T1000 (cell line): Measurements from ENCODE around the gene HHIP.

ENCODE experiments used
- DNase-seq: peaks from one replicate; lab custom pipeline; 2025; ENCODE audit warnings: mixed read lengths; lab: John Stamatoyannopoulos, UW

The HHIP gene

GRCh38 chr4:144709159-144709558 is 63.2 kb downstream of the HHIP start:
- DNase-seq: peak; percentile 9

DNA sequence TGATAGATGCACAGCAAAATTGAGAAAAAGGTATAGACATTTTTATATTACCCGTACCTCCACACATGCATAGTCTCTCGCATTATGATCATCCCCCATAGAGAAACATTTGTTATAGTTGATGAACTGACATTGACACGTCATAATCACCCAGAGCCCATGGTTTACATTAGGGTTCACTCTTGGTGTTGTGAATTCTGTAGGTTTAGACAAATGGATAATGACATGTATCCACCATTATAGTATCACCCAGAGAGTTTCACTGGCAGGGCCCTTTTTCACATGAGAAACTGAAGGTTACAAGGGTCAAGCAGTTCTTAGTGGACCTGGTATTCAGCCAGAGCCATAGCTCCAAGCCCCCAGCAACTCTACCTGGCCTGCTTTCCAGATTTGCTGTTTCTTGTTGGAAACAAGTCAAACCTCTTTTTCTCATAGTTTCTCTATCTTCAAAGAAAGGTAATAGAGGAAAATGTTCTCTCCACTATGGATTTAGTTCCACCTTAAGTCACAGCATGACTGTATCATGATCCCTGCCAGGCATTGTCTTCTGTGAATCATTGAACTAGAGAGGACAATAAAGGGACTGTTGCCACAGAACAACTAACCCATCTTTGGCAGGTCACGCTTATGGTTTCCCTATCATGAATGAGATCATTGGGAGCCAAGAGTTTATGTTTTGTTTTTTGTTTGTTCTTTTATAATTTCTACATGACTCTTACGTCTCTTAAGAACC is 64.0 kb downstream of the HHIP start:
- peak; percentile 1 for DNase-seq

DNA sequence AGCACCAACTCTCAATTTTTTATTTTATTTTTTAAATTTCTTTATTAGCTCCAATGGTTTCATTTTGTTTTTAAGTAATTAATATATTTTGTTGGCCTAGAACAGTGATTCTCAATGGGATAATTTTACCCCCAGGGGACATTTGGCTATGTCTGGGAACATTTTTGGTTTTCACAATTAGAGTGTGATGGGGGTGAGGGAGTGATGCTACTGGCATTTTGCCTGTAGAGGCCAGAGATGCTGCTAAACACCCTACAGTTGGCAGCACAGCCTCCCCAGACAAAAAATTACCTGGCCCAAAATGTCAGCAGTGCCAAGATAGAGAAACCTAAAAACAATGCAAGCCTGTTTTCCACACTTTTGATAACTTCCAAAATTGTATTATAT is 64.6 kb downstream of the HHIP start:
- DNase-seq: no peak

GRCh38 chr4:144711700-144712456 is 65.9 kb downstream of the HHIP start:
- no peak for DNase-seq

DNA sequence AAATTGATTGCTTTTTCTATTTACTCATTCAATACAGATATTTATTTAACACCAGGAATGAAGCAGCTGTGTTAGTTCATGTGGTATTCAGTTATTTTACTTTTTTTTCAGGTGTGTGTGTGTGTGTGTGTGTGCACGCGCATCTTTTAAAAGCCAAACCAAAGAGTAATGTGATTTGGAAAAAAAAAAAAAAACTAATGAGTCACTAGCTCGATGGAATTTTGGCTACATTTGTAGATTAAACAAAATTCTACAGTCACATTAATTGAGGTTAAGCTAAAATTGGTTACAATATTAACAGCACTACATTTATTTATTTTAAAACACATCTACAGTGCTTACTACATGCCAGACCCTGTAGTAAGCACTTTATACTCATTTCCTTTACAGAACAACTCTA is 66.8 kb downstream of the HHIP start:
- DNase-seq: no peak

DNA sequence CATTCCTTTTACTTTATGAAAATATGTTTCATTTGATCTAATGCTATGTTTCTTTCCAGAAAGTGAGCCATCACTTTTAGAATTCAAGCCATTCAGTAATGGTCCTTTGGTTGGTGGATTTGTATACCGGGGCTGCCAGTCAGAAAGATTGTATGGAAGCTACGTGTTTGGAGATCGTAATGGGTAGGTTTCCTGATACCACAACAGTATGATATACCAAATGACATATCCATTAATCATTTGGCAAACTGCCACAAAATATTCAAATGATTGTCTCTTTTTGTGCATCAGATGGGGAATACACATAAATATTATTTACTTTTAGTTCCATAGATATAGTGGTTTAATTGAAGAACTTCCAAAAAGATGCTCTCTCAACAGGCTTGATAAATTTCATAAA is 68.2 kb downstream of the HHIP start:
- no peak for DNase-seq

- DNase-seq: no peak
Observed at GRCh38 chr4:144715230-144715629, 69.3 kb downstream of the HHIP start.

GRCh38 chr4:144716778-144717177 is 70.8 kb downstream of the HHIP start:
- DNase-seq: no peak

DNA sequence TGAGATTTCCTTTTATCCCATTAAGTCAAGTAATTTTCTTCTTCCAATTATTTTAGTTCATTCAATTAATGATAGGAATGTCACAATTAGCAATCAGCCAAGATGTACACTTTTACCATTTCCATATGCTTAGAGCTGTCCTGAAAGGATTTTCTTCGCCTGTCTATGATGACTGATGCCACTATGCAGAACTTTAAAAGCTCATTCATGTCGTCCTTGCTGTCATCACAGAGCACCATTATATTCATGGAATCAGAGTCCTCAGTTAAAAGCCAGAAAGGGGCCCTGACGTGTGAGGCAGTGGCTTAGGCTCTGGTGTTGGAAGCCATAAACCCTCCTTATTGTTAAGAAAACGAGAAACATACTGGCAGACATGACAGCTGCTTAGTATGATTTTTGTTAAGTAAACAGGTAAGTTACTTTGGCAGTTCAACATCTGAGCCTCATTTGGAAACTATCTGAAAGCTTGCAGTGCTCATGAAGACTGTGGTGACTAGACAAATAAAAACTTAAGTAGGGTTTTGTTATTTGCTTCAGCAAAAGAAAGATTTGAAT is 73.1 kb downstream of the HHIP start:
- DNase-seq: no peak

DNA sequence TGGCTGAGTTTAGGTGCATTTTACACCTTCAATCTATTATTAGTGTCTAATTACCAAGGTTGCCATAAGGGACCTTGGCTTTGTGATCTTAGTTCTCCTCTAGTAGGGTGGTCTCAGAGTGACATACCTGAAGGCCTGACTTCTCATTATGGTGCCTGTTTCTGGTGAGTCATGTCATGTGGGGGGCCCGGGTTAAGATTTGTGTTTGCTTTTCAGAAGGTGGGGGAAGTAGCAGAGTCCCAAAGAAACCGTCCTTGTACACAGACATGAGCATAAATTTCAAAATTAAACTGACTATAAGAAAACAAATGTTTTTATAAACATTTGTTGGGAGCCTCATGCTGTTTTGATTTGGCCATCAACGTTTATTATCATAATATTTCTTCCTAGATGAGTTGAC is 74.5 kb downstream of the HHIP start:
- no peak for DNase-seq

GRCh38 chr4:144721994-144722393 is 76.0 kb downstream of the HHIP start:
- no peak for DNase-seq

- DNase-seq: no peak
Observed at GRCh38 chr4:144723471-144723870, 77.5 kb downstream of the HHIP start.

DNA sequence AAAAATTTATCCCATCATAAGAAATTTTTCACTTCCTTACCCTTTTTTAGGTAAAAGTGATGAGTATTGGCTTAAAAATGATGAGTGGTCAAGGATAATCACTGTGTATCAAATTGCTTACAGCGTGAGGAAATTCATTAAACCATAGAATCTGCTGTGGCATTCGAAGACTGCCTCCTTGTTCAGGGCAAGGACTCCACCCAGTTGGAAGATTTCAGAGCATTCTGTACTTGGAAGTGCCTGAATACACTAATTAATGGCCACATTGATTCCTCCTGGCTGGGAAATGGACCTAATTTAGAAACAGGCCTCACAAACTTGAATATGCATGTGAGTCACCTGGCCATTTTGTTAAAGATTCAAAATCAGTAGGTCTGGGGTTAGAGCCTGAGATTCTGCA is 83.2 kb downstream of the HHIP start:
- no peak for DNase-seq

DNA sequence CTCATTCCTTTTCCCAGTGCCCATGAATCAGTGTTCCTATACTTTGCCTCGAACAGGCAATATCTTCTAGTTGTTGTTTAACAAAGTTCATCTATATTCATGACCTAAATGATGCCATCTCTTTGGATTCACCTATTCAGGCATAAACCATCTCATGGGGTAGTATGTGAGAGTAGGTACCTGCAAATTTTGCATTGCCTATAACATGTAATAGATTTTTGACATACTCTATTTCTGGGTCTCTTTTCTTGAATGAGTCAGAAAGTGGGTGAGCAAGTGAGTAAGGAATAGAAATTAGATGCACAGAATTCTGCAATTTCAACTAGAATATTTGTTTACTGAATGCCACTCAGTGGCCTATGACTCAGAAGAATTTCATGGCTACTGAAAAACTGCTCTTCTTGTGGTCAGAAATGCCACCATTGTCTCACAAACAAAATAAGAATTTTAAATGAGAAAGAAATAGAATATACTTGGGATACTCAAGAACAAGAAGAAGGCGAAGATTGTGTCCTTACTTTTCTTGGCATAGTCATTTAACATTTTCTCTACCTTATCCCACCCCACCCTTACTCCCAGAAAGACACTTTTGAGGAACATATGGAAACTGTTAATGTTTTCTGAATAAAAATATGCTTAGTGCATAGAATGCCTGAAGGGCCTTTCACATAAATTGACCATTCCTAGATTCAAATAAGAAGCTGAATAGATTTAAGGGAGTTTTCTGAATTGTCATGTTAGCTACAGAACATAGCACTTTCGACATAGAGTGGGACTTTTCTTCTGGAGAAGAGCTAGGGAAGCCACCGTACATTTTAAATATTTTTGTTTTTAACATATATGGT is 86.8 kb downstream of the HHIP start:
- DNase-seq: no peak

DNA sequence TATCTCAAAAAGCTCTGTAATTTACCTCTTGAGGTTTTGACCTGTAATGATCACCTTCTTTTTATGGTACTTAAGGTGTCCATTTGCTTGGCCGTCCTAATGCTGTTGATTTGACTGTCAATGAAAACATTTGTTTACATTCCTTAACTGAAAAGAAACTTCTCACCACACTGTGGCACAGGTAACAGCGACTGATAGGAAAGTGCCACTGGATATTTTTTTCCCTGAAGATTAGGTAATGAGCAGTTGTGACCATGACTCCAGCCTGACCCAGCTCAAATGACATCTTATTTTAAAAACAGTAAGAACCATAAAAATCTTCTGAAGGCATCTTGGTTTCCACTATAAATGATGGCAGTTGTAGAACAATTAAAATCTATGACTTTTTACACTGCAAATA is 87.6 kb downstream of the HHIP start:
- DNase-seq: no peak

- no peak for DNase-seq
Observed at GRCh38 chr4:144734522-144734921, 88.6 kb downstream of the HHIP start.

DNA sequence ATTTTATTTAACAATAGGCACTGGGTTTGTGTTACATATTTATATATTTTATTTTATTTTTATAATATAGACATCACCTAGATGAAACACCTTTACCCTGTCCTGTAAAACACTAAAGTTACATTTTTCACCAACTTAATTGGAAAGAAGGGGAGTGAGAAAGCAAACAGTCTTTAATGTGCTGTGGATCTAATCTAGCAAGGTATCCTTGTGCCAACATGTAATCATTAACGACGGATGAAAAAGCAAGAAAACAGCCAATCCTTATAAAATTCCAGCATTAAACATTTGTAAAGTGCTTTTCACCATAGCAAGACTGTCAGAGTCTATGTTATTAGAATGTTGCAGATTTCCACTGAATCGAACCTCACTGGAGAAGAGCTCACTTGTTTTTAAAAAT is 92.7 kb downstream of the HHIP start:
- no peak for DNase-seq

- DNase-seq: no peak
Observed at GRCh38 chr4:144739511-144740033, 93.6 kb downstream of the HHIP start.

GRCh38 chr4:144740316-144740715 is 94.4 kb downstream of the HHIP start:
- DNase-seq: no peak

DNA sequence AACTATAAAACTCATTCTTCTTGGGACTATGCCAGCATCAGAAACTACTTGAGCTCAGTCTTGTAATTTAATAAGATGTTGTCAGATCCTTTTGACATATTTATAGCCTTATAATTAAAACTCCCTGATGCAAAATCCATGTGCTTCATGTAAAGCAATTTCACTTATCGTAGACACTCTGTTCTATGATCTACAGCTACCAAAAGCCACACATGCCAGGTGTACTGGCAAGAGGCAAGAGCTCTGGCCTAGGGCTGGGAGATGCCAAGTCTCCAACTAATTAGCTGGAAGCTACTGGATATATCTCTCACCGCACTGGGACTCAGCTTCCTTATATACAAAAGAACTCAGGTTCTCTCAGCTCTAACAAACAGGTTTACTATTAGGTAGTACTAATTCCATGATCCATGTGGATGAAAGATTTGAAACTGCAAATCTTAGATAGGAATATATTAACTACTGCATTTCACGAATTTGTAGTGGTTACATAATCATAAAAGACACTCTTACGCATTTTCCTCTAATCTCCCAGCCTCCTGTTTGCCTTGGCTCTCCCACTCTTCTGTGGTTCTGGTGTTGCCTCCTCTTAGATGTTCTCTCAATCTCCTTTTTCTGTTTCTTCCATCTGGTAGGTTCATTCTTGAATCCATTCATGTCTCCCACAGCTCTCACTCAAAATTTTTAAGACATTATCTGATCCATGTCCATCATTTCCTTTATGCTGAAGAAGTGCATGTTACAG is 103.0 kb downstream of the HHIP start:
- no peak for DNase-seq

- DNase-seq: no peak
Observed at GRCh38 chr4:144750348-144750747, 104.4 kb downstream of the HHIP start.
